GM12891 (cell line): Measurements from ENCODE around the gene FAT1.

Experiments
- PAX5 ChIP-seq: IDR thresholded peaks from 2 replicates; pipeline ENCODE4 v1.6.1; 2011; ENCODE audit warnings: low read length, moderate library complexity, mild to moderate bottlenecking; ENCODE audit not compliant: insufficient read depth, severe bottlenecking
- POLR2A ChIP-seq: IDR thresholded peaks from 2 replicates; pipeline ENCODE4 v1.6.1; 2011; ENCODE audit warnings: low read depth, low read length, control low read depth
- POLR2AphosphoS5 ChIP-seq: IDR thresholded peaks from 2 replicates; pipeline ENCODE4 v1.6.1; 2011; ENCODE audit warnings: low read depth, low read length, control low read depth
- POU2F2 ChIP-seq: IDR thresholded peaks from 2 replicates; pipeline ENCODE4 v1.6.1; 2011; ENCODE audit warnings: low read depth, mild to moderate bottlenecking, control low read depth, low read length, moderate library complexity
- SPI1 ChIP-seq: IDR thresholded peaks from 2 replicates; pipeline ENCODE4 v1.6.1; 2011; ENCODE audit warnings: low read depth, low read length, control low read depth
- TAF1 ChIP-seq: IDR thresholded peaks from 2 replicates; pipeline ENCODE4 v1.6.1; 2011; ENCODE audit warnings: low read depth, low read length, control low read depth

GRCh38 chr4:186717556-186717955 is 6.1 kb downstream of the FAT1 start:
- TF ChIP-seq POLR2A (no peak), TAF1 (no peak), POLR2AphosphoS5 (no peak), PAX5 (no peak), POU2F2 (no peak), SPI1 (no peak)
